ENCODE results near the gene IL1RAPL2.

Gene IL1RAPL2

GRCh38 chrX:105297041-105297440 is 731.0 kb downstream of the IL1RAPL2 start:
- no peak for DNase-seq

GRCh38 chrX:105299286-105299685 is 733.3 kb downstream of the IL1RAPL2 start:
- no peak for DNase-seq

GRCh38 chrX:105302246-105302645 is 736.2 kb downstream of the IL1RAPL2 start:
- DNase-seq: no peak

GRCh38 chrX:105307762-105308161 is 741.8 kb downstream of the IL1RAPL2 start:
- no peak for DNase-seq

GRCh38 chrX:105313596-105313995 is 747.6 kb downstream of the IL1RAPL2 start:
- DNase-seq: no peak

GRCh38 chrX:105314458-105314857 is 748.5 kb downstream of the IL1RAPL2 start:
- no peak for DNase-seq

GRCh38 chrX:105315248-105315647 is 749.2 kb downstream of the IL1RAPL2 start:
- DNase-seq: no peak

GRCh38 chrX:105317117-105317516 is 751.1 kb downstream of the IL1RAPL2 start:
- DNase-seq: no peak

GRCh38 chrX:105323928-105324327 is 757.9 kb downstream of the IL1RAPL2 start:
- no peak for DNase-seq

GRCh38 chrX:105328773-105329172 is 762.8 kb downstream of the IL1RAPL2 start:
- DNase-seq: no peak

- DNase-seq: no peak
Measured at GRCh38 chrX:105331244-105331643, 765.2 kb downstream of the IL1RAPL2 start.

- DNase-seq: no peak
Measured at GRCh38 chrX:105347373-105347772, 781.4 kb downstream of the IL1RAPL2 start.

- DNase-seq: no peak
Measured at GRCh38 chrX:105349476-105349875, 783.5 kb downstream of the IL1RAPL2 start.

- no peak for DNase-seq
Measured at GRCh38 chrX:105375816-105376215, 809.8 kb downstream of the IL1RAPL2 start.

GRCh38 chrX:105424729-105425128 is 858.7 kb downstream of the IL1RAPL2 start:
- DNase-seq: no peak

GRCh38 chrX:105451401-105451800 is 885.4 kb downstream of the IL1RAPL2 start:
- DNase-seq: no peak

GRCh38 chrX:105458846-105459245 is 892.8 kb downstream of the IL1RAPL2 start:
- DNase-seq: no peak

GRCh38 chrX:105460376-105460775 is 894.4 kb downstream of the IL1RAPL2 start:
- DNase-seq: no peak

- no peak for DNase-seq
Measured at GRCh38 chrX:105461016-105461415, 895.0 kb downstream of the IL1RAPL2 start.

GRCh38 chrX:105462186-105462585 is 896.2 kb downstream of the IL1RAPL2 start:
- DNase-seq: no peak

- no peak for DNase-seq
Measured at GRCh38 chrX:105463473-105463872, 897.5 kb downstream of the IL1RAPL2 start.

GRCh38 chrX:105464618-105465017 is 898.6 kb downstream of the IL1RAPL2 start:
- DNase-seq: no peak

GRCh38 chrX:105468741-105469140 is 902.7 kb downstream of the IL1RAPL2 start:
- no peak for DNase-seq

- DNase-seq: no peak
Measured at GRCh38 chrX:105471597-105471996, 905.6 kb downstream of the IL1RAPL2 start.

GRCh38 chrX:105475801-105476200 is 909.8 kb downstream of the IL1RAPL2 start:
- DNase-seq: no peak

GRCh38 chrX:105477351-105477750 is 911.4 kb downstream of the IL1RAPL2 start:
- DNase-seq: no peak

Data from KG1 (cell line).